Suppressor macrophage (primary cell): ENCODE results near the gene ARHGEF37.

Experiments
- DNase-seq, 4 experiments: peaks; one replicate each; pipeline ENCODE4 v3.0.0-alpha.2; 2020 to 2022

ARHGEF37 gene

DNA sequence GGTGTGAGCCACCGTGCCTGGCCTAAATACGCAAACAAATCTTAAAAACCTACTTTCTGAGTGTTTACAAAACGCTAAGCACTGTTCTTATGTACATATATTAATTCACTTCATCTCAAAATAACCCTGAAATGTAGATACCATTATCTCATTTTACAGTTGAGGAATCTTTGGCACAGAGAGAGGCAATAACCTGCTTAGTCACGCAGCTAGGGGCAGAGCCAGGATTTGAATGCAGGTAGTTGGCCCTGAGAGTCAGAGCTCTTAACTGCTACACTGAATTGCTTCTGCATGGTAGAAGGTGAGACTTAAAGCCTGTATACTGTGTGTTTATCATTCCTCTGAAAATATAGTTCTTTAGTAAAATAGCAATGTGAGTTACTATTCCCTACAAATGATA lies 21.9 kb downstream of the ARHGEF37 start:
- DNase-seq = no peak

DNA sequence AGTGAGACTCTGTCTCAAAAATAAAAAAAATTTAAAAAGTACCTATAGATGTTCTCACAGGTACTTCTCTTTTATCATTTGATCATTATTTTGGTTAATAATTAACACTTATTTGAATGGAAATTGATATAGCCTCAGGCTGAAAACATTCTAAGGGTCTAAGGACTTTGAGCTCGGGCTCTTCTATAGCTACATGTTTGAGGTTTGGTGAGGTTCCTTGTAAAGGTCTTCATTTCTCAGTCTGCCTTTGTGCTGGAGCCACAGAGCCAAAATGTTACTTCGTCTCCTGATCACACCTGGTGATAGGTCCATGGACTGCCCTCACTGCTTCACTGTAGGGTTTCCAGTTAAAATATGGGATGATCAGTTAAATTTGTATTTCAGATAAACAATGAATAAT lies 22.6 kb downstream of the ARHGEF37 start:
- no peak for DNase-seq

DNA sequence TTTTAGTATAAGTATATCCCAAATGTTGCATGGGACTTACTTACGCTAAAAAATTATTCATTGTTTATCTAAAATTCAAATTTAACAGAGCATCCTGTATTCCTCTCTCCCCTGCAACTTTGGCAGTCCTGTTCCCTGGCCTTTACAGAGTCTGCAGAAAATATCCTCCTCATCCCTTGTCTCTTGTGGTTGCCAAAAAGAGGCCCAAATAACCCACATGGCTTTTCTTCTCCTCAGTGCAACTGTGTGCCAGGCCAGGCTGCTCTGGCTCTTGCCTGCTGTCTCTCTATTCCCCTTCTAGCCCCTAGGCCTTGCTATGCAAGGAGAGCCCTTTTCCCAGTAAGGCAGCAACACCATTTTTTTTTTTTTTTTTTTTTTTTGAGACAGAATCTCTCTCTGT lies 23.0 kb downstream of the ARHGEF37 start:
- DNase-seq = no peak

DNA sequence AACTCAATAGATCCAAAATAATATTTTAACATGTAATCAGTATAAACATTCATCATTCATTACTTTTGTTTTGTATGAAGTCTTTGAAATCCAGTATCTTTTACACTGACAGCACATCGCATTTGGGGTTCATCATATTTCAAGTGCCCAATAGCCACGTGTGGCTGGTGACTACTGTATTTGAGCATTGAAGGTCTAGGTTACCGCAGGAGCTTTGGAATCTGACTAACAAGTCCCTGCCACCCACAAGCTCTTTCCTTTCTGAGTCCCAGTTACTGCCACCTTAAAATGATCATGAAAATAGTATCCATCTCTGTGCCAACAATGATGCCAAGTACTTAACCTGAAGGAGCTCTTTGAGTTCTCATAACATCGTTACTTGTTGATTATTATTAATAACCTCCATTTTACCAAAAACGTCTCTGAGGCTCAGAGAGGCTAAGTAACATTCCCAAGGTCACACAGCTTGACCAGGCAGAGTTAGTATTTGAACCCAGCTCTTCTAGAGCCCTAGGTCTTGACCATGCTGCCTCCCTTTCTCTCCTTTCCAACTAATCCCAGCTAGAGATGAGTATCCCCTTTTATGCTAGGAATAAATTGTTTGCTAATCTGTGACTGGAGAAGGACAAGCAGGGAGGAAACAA lies 24.2 kb downstream of the ARHGEF37 start:
- DNase-seq = no peak

DNA sequence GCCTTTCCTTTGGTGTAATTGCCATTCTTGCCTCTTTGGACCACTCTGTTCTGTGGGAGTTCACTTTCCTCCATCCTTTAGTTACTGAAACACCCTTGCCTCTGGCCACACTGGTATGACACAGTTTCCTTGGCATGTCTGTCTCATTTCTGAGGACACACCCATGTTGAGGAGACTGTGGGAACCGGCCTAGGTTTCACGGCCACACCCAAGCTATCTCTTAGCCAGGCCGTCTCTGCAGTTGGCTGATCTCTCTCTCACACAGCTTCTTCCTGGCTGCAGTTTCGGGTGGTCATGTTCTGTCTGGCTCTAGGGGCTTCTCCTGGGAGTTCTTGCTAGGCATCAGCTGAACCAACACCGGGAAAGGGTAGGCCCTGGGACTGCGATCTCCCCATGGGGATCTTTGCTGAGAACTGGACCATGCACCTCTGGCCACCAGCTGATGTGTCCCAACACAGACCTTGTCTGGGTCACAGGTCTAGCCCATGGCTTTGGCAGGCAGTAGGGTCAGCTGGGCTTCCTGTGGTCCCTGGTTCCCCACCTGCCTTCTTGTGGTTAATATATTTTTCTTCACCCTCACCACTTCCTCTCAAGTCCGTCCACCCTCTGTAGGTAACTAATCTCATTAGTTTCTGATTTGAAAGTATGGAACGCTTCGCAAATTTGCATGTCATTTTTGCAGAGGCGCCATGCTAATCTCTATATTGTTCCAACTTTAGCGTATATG lies 24.9 kb downstream of the ARHGEF37 start:
- no peak for DNase-seq

DNA sequence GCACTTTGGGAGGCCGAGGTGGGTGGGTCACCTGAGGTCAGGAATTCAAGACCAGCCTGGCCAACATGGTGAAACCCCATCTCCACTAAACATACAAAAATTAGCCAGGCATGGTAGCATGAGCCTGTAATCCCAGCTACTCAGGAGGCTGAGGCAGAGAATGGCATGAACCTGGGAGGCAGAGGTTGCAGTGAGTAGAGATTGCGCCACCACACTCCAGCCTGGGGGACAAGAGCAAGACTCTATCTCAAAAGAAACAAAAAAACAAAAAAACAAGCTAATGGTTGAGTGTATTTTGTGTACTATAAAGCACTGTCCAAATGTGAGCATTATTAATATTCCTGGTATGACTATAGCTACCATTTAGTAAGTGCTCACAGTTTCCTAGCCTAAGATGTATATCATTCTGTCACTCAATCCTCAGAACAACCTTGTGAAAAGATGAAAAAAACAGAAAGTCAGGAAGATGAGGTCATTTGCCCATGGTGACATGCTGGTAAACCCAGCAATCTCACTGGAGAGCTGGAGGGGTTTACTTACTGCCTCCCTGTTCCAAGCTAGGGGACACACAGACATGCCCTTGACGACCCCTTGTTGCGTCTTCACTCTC lies 27.7 kb downstream of the ARHGEF37 start:
- no peak for DNase-seq

DNA sequence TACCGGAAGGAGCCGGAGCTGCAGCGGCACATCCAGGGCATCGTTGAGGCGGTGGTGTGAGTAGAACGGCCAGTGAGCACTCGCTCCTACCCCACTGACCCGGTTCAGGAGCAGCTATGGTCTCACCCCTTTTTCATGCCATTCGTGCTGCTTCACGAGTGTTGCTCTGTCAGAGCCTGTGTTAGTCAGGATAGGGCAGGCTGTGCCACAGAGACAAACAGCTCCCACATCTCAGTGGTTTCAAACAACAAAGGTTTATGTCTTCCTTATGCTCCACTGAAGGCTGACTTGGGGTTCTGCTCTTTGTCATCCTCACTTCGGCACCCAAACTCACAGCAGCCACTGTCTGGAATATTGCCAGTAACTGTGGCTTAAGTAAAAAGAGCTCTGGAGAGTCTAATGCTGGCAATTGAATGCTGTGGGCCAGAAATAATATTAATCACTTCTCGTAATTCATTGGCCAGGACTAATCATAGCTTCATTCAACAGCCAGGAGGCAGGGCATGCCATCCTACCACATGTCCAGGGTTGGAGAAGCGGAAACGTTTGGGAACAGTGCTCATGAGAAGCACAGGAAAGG lies 28.4 kb downstream of the ARHGEF37 start:
- DNase-seq = no peak

DNA sequence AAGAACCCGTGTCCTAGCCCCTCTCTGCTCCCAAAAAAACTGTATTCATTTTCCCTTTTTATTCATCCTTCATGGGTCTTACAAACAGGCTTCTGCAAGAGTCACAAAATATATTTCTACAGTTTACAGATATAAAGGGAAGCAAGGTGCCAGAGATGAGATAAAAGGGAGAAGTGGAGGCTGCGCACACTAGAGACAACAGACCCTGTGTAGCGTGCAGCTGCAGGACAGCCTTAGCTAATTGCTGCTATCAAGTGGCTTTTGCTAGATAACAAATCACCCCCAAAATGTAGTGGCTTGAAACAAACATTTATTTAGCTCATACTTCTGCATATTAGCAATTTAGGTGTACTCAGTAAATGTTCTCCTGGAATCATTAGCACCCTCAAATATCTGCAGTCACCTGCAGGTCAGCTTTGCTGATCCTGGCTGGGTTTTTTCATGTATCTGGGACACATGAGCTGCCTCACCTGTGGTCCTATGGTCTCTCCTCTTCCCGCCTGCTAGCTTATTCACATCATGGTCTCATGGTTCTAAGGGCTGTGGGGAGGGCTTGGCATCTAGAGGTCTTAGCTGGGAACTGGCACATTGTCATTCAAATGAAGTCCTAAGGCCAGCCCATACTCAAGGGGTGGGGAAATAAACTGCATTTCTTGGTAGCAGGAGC lies 29.4 kb downstream of the ARHGEF37 start:
- no peak for DNase-seq

DNA sequence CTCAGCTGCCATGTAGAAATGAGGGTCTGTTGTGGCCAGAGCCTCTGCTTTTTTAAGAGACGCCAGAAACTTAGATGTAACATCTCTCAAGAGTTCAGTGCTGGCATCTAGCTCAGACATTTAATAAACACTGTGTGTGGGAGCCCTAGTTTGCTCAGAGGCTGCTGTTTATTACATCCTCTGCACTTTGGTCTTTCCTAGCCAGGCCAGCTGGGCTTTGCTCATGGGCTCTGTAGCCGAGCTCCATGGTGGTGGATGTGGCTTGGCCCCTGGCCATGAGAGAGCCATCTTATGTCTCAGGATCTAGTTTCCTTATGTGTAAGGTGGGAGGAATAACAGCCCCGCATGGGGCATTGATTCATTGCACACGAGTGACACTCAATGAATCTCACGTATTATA lies 30.0 kb downstream of the ARHGEF37 start:
- no peak for DNase-seq

DNA sequence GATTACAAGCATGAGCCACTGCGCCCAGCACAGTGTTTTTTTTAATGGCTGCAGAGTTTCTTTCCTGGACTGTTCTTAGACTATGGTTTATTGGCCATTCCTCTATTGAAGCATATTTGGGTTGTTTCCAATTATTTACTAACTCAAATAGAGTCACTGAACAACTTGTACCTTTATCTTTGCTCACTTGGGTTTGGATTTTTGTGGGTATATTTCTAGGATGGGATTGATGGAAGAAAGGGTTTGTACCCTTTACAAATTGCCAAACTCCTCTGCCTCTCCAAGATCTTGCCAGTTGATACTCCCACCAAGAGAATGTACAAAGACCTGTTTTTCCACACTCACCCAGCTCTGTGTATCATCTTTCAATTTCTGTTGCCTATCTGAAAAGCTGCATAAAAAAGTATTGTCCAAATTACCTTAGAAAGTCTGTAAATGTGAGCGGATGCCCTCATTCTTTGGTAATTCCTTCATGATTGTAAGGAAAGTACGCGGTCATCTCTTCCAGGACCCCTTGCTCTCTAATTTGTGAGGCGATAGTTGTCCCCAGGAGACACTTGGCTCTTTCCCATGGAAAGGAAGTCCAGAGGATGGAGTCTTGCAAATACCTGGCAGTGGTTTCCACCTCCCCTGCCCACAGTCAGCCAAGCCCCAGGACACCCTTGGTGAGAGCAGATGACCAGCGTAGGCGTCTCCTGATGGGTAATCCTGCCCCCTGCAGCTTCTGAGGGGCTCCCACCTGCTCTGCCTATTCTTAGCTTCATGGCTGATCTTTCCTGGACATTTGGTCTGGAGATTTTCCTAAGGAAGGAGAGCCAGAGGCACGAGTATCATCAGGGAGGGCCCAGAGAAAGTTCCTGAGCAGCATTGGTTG lies 33.0 kb downstream of the ARHGEF37 start:
- DNase-seq = no peak

DNA sequence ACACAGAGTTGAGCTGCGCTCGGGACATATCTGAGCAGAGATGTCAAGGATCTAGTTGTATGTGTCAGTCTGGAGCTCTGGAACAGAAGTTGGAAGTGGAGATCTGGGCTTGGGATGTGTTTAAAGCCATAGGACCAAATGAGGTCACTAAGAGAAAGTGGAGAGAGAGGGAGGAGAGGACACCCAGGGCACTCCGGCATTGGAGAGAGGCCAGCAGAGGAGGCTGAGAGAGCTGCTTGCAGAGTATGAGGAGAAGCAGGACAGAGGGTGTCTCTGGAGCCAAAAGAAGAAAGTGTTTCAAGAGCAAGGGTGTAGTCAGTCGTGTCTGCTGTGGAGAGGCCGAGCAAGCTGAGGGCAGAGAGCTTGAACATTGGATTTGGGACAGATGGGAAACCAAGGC lies 34.7 kb downstream of the ARHGEF37 start:
- no peak for DNase-seq

DNA sequence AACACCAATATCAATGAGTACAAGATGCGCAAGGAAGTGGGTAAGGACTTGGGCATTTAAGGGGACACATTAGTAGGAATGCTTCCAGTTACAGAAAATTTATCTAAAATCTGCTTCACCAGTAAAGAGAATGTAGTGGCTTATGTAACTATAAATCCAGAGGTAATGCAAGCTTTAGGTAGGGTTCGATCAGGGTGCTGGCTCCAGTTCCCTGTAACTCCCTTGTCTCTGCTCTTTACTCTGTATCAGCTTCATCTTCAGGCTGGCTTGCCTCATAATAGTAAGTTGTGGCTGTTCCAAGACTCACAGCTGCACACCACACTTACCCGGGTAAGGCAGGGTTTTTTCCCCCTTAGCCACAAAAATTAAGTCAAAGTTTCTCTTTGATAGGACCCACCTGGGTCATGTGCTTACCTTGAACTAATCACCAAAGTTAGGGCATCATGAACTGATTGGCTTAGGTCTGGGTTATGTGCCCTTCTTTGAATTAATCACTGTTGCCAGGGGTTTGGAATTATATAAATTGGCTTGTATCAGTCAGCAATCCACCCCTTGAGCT lies 35.5 kb downstream of the ARHGEF37 start:
- no peak for DNase-seq

DNA sequence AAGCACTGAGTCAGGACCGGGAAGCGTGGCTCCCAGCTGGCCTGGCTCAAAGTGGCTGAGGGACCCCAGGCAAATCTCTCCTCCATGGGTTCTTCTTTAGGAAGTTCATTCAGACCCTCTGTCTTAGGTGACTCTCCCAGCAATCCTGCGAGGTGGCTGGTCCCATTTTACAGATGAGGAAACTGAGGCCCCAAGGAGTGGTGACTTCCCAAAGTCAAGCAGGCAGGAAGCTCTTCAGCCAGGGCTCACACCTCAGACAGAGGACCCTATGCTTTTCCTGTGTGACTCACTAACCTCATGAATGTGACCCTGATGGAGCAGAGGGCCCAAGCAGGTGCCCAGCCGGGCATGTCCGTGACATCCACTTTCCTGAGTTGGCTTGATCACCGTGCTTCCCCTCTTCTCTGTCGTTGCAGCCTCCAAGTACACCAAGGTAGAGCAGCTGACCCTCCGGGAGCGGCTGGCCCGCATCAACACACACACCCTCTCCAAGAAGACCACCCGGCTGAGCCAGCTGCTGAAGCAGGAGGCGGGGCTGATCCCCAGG lies 36.5 kb downstream of the ARHGEF37 start:
- DNase-seq = no peak

DNA sequence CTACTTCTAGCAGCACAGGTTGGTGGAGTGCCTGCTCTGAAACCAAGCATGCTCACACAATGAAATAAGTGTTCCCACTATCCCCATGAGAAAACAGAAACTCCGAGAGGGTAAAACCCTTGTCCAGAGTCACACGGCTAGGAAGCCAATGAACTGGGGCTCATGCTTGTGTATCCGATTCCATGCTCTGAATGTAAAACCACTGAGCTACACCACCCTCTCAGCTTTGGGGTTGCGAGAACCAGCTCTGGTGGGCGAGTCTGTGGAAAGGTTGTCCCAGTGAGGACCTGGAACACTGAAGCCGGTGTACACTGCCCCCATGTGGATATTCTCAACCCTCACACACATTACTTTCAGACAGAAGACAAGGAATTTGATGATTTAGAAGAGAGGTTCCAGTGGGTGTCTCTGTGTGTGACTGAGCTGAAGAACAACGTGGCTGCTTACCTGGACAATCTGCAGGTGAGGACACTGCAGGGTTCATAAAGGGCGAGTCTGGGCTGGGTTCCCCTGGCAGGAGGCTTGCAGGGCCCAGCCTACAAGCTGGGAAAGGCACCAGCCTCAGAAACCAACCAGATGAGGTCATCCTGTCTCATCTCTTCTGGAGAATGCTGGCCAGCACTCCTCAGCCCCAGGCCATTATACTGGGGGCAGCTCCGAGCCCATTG lies 37.4 kb downstream of the ARHGEF37 start:
- peak; percentile 39 to 66 (median 62) for DNase-seq

DNA sequence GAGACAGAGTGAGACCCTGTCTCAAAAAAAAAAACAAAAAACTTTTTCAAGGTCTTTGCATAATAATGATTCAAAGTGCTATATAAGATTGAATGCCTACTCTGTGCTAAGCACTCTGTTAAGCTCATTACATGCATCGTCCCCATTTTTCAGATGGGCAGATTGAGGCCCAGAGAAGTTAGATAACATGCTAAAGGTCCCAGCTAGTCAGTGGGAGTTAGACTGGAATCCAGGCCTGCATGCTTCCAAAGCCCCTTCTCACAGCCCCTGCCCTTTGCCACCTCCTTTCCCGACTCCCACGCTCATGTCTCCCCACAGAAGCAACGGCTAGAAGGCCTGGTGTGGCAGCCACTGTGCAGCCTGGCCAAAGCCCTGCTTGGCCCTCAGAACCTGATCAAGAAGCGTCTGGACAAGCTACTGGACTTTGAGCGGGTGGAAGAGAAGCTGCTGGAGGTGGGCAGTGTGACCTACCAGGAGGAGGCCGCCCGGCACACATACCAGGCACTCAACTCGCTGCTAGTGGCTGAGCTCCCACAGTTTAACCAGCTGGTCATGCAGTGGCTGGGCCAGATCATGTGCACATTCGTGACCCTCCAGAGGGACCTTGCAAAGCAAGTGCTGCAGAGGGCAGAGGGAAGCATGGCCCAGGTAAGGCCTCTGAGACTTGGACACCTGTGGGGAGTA lies 40.3 kb downstream of the ARHGEF37 start:
- DNase-seq = no peak

DNA sequence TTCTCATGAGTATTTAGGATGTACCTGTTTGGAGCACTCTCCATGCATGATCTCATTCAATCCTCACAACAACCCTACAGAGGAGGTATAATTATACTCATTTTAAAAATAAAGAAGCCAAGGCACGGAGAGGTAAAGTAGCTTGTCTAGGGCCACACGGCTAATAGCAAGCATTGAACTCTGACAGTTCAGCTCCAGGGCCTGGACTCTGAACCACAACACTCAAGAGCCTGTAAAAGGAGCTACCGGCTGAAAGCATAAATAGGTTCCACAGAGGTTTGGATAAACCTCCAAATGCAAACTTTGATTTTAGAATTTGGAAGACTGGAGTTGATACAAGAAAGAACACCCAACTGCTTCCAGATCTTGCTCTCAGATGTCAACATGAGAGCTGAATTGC lies 41.2 kb downstream of the ARHGEF37 start:
- DNase-seq = no peak

DNA sequence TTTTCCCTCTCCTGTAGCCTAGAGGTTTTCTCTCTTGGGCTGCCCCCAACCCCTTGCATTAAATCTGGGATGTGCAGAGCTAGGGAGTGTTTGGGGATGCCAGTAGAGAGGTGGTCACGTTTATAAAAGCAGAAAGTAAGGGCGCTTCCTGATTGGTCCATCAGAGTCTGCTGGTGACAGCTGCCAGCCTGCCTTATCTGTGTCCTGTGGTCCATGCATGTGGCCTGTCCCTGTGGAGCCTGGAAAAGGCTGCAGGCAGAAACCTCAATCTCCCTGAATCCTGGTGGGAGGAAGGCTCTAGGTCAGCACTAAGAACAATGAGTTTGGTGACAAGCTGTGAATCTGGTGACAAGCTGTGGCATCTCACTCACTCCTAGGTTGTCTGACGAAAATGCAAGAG lies 42.2 kb downstream of the ARHGEF37 start:
- no peak for DNase-seq

DNA sequence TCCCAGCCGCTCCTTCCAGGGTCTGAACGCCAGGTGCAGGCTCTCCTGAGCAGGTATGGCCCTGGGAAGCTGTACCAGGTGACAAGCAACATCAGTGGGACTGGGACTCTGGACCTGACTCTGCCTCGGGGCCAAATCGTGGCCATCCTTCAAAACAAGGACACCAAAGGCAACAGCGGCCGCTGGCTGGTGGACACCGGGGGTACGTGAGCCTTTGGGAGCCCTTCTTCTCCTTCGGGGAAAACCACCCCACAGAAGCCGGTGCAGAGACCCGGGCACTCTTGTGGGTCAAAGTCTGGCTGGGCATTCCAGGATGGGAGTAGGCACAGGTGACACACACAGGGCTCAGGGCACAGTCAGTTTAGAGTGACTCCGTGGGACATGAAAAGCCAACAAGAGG lies 45.8 kb downstream of the ARHGEF37 start:
- no peak for DNase-seq

DNA sequence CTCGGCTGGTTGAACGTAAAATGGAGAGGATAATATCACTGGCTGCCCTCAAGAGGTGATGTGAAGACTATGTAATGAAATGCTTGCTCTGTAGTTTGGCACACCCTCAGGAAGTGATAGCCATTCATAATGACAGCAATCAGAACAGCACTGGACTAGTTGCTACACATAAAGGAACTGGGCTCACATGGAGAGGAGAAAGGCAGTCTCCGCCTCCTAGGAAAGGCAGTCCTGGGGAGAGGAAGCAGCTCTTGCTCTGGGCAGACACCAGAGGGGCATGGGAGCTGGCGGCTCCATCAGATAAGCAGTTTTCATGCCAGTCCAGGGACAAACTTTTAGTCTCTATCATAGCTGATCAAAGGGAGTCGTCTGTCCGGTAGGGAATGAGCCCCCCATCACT lies 46.9 kb downstream of the ARHGEF37 start:
- DNase-seq = peak; percentile 66 to 90 (median 84)

DNA sequence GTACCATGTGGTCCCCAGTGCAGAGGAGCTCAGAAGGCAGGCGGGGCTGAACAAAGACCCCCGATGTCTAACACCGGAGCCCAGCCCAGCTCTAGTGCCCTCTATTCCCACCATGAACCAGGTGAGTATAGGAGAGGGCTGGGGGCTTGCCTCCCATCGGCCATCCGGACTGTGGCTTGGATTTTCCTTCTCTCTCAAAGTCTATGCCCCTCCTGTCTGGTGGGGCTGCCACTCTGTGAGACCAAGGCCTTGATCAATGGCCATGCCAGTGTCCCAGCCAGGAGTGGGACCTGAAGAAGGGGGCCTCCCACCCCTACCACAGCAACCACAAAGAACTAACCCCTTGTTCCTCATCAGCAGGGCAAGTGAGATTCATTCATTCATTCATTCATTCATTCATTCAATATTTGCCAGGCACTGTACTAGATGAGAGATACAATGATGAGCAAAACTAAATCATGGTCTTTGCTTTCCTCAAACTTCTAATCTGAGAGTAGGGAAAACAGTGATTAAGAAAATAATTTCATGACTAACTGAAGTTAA lies 47.6 kb downstream of the ARHGEF37 start:
- DNase-seq = no peak
